Measurements from ENCODE around the gene TESK2.

TESK2 gene, protein sequence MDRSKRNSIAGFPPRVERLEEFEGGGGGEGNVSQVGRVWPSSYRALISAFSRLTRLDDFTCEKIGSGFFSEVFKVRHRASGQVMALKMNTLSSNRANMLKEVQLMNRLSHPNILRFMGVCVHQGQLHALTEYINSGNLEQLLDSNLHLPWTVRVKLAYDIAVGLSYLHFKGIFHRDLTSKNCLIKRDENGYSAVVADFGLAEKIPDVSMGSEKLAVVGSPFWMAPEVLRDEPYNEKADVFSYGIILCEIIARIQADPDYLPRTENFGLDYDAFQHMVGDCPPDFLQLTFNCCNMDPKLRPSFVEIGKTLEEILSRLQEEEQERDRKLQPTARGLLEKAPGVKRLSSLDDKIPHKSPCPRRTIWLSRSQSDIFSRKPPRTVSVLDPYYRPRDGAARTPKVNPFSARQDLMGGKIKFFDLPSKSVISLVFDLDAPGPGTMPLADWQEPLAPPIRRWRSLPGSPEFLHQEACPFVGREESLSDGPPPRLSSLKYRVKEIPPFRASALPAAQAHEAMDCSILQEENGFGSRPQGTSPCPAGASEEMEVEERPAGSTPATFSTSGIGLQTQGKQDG

DNA sequence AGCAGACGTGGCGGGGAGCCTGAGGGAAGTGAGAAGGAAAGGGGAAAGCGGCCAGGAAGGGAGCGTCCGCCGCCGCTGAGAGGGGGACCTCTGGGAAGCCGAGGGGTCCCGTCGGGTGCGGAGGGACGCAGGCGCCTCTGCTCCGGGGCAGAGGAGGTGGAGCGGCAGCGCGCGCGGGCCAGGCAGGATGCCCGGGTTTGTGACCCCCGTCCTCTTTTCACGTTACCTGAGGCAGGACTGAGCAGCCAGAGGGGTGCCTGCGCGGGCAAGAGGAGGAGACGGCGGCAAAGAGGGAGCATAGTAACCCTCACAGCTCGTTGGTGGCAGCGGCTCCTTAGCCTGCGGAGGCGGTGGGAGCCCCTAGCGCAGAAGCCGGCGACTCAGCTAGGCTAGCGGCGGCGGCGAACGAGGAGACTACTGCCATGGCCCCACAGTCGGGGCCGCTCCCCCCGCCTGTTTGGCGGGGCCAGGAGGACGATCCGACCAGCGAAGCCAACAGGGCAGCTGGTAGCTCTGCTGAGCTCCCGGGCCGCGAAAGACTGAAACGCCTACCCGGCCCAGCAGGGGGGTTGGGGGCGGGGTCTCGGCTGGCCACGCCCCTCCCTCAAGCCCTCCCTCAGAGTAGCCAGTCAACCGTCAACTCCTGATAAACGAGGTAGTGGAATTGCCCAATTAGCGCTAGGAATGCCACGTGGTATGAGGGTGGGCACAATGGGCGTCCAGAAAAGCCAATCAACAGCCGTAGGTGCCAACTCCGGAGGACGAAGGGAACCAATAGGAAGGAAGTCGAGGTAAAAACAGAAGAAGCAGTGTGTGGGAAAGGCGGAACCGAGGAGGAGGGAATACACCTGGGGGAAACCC, at the start of gene TESK2:
TESK2 (minus strand) TSS at position 538 of the 861 bp plus-strand sequence. CDS start 33,378 bp downstream, outside the sequence.
- ATAC-seq: peak; percentile 92
- TF ChIP-seq, protein P1, sequence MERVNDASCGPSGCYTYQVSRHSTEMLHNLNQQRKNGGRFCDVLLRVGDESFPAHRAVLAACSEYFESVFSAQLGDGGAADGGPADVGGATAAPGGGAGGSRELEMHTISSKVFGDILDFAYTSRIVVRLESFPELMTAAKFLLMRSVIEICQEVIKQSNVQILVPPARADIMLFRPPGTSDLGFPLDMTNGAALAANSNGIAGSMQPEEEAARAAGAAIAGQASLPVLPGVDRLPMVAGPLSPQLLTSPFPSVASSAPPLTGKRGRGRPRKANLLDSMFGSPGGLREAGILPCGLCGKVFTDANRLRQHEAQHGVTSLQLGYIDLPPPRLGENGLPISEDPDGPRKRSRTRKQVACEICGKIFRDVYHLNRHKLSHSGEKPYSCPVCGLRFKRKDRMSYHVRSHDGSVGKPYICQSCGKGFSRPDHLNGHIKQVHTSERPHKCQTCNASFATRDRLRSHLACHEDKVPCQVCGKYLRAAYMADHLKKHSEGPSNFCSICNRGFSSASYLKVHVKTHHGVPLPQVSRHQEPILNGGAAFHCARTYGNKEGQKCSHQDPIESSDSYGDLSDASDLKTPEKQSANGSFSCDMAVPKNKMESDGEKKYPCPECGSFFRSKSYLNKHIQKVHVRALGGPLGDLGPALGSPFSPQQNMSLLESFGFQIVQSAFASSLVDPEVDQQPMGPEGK (CRISPR knock-in tag; IDR thresholded peaks at IDR 0.05; ENCODE audit: borderline replicate concordance): no peak
- TF ChIP-seq CSDC2 (CRISPR knock-in tag; IDR thresholded peaks at IDR 0.05) (no peak), ZFP30 (CRISPR knock-in tag; IDR thresholded peaks at IDR 0.05) (no peak)

DNA sequence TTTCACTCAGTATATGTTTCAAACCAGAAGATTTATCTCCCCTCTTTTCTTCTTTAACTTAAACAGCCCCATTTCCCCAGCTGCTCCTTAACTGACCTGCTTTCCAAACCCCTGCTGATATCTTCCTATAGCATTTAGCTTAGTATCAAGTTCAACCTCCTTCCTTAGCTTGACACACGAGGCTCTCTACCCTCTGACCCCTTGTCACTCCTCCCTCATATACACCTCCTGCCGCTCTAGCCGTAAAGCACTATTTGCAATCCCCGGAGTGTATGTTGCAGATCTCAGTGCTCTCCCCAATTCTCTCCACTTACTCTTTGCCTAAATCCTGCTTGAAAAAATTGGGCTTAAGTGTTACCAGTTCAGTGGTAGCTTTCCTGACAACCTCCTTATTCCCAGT, 45.9 kb upstream of the TESK2 start:
- ATAC-seq: no peak
- no peak for TF ChIP-seq GLIS3 (CRISPR knock-in tag; IDR thresholded peaks at IDR 0.05)

DNA sequence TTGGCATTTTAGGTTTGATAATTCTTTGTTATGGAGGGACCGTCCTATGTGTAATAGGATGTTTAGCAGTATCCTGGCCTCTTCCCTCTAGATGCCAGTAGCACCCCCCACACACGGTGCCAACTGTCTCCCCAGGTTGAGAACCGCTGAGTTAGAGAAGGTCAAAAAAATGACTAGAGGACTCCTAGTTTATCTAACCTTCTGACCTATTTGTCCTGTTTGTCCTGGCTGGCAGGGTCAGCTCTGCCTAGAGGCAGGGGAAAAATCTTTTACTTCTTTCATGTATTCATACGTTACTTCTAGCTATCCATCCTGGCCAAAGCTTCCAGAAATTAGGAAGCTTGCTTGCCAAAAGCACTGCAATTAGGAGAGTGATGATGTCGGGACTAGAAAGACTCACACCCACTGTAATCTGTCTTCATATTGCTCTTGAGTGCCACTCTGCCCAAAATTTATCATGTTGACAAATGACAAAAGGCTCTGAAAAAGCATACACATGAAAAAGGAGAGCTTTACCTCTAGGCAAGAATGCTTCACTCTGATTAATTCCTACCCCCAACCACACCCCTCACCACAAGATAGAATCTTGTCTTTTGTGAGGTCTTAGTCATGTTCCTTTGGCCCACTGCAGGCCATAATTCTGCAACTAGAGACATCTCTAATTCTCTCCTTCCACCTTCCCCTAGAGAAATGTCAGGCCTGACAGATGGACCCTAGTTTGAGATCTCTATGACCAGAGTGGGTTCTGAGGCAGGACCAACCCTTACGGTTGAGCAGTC, 45.2 kb upstream of the TESK2 start:
- ATAC-seq: no peak
- TF ChIP-seq TOX (CRISPR knock-in tag; IDR thresholded peaks at IDR 0.05; ENCODE audit: borderline replicate concordance): no peak
- no peak for TF ChIP-seq PPARA (CRISPR knock-in tag; IDR thresholded peaks at IDR 0.05; ENCODE audit: borderline replicate concordance)
- TF ChIP-seq CSDC2 (CRISPR knock-in tag; IDR thresholded peaks at IDR 0.05): no peak
- TF ChIP-seq SNAI2 (CRISPR knock-in tag; IDR thresholded peaks at IDR 0.05): no peak
- no peak for TF ChIP-seq RARB (CRISPR knock-in tag; IDR thresholded peaks at IDR 0.05)
- TF ChIP-seq ZFP30 (CRISPR knock-in tag; IDR thresholded peaks at IDR 0.05): no peak
- TF ChIP-seq BACH2 (CRISPR knock-in tag; IDR thresholded peaks at IDR 0.05; ENCODE audit: borderline replicate concordance): no peak
- no peak for TF ChIP-seq ZNF70 (CRISPR knock-in tag; IDR thresholded peaks at IDR 0.05)
- TF ChIP-seq ARNTL (CRISPR knock-in tag; IDR thresholded peaks at IDR 0.05; ENCODE audit: borderline replicate concordance, low read depth): no peak
- no peak for TF ChIP-seq ZFP3 (CRISPR knock-in tag; IDR thresholded peaks at IDR 0.05)
- TF ChIP-seq ZNF565 (CRISPR knock-in tag; conservative IDR thresholded peaks at IDR 0.05; ENCODE audit: low read depth): no peak
- TF ChIP-seq ZNF8 (CRISPR knock-in tag; IDR thresholded peaks at IDR 0.05): no peak
- TF ChIP-seq, protein P2, sequence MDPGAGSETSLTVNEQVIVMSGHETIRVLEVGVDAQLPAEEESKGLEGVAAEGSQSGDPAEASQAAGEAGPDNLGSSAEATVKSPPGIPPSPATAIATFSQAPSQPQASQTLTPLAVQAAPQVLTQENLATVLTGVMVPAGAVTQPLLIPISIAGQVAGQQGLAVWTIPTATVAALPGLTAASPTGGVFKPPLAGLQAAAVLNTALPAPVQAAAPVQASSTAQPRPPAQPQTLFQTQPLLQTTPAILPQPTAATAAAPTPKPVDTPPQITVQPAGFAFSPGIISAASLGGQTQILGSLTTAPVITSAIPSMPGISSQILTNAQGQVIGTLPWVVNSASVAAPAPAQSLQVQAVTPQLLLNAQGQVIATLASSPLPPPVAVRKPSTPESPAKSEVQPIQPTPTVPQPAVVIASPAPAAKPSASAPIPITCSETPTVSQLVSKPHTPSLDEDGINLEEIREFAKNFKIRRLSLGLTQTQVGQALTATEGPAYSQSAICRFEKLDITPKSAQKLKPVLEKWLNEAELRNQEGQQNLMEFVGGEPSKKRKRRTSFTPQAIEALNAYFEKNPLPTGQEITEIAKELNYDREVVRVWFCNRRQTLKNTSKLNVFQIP (CRISPR knock-in tag; IDR thresholded peaks at IDR 0.05; ENCODE audit: borderline replicate concordance, low read depth): no peak
- no peak for TF ChIP-seq ESRRG (CRISPR knock-in tag; IDR thresholded peaks at IDR 0.05)
- TF ChIP-seq, protein P3, sequence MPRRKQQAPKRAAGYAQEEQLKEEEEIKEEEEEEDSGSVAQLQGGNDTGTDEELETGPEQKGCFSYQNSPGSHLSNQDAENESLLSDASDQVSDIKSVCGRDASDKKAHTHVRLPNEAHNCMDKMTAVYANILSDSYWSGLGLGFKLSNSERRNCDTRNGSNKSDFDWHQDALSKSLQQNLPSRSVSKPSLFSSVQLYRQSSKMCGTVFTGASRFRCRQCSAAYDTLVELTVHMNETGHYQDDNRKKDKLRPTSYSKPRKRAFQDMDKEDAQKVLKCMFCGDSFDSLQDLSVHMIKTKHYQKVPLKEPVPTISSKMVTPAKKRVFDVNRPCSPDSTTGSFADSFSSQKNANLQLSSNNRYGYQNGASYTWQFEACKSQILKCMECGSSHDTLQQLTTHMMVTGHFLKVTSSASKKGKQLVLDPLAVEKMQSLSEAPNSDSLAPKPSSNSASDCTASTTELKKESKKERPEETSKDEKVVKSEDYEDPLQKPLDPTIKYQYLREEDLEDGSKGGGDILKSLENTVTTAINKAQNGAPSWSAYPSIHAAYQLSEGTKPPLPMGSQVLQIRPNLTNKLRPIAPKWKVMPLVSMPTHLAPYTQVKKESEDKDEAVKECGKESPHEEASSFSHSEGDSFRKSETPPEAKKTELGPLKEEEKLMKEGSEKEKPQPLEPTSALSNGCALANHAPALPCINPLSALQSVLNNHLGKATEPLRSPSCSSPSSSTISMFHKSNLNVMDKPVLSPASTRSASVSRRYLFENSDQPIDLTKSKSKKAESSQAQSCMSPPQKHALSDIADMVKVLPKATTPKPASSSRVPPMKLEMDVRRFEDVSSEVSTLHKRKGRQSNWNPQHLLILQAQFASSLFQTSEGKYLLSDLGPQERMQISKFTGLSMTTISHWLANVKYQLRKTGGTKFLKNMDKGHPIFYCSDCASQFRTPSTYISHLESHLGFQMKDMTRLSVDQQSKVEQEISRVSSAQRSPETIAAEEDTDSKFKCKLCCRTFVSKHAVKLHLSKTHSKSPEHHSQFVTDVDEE (CRISPR knock-in tag; IDR thresholded peaks at IDR 0.05): no peak
- TF ChIP-seq, protein P4, sequence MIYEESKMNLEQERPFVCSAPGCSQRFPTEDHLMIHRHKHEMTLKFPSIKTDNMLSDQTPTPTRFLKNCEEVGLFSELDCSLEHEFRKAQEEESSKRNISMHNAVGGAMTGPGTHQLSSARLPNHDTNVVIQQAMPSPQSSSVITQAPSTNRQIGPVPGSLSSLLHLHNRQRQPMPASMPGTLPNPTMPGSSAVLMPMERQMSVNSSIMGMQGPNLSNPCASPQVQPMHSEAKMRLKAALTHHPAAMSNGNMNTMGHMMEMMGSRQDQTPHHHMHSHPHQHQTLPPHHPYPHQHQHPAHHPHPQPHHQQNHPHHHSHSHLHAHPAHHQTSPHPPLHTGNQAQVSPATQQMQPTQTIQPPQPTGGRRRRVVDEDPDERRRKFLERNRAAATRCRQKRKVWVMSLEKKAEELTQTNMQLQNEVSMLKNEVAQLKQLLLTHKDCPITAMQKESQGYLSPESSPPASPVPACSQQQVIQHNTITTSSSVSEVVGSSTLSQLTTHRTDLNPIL (CRISPR knock-in tag; IDR thresholded peaks at IDR 0.05; ENCODE audit: low read depth): no peak
- TF ChIP-seq, protein P1 (CRISPR knock-in tag; IDR thresholded peaks at IDR 0.05; ENCODE audit: borderline replicate concordance): no peak
- TF ChIP-seq, protein P5, sequence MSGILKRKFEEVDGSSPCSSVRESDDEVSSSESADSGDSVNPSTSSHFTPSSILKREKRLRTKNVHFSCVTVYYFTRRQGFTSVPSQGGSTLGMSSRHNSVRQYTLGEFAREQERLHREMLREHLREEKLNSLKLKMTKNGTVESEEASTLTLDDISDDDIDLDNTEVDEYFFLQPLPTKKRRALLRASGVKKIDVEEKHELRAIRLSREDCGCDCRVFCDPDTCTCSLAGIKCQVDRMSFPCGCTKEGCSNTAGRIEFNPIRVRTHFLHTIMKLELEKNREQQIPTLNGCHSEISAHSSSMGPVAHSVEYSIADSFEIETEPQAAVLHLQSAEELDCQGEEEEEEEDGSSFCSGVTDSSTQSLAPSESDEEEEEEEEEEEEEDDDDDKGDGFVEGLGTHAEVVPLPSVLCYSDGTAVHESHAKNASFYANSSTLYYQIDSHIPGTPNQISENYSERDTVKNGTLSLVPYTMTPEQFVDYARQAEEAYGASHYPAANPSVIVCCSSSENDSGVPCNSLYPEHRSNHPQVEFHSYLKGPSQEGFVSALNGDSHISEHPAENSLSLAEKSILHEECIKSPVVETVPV (CRISPR knock-in tag; IDR thresholded peaks at IDR 0.05): no peak
